Gastroesophageal sphincter (tissue), 4 donors: Measurements from ENCODE around the gene TAF10. TPM values are rescaled to one million over a fixed set of nuclear protein-coding genes. Genes with fewer than 3 reads are reported as not detected.

Source experiments
- ATAC-seq: fragments of 150-250 bp; one replicate; pipeline ENCODE4 v1.9.1; 2016; ENCODE audit warnings: mild to moderate bottlenecking, moderate library complexity
- H3K27ac ChIP-seq, 4 donors: fragments of 200-600 bp; sonication (generic) in 3 of 4; 1 replicate in 3 of 4; 2 replicates in 1 of 4; pipeline ENCODE4 v1.5.1; 2016 to 2019
- H3K27me3 ChIP-seq: fragments of 200-600 bp; sonication (generic); one replicate; pipeline ENCODE4 v1.5.1; 2019
- H3K36me3 ChIP-seq, 2 donors: fragments of 200-600 bp; sonication (generic); one replicate each; pipeline ENCODE4 v1.5.1; 2019; ENCODE audit warnings: control low read depth in 1 of 2
- H3K4me1 ChIP-seq, 3 donors: fragments of 200-600 bp; sonication (generic); 1 replicate in 2 of 3; 2 replicates in 1 of 3; pipeline ENCODE4 v1.5.1; 2016 to 2019; ENCODE audit warnings: control low read depth in 2 of 3
- H3K4me3 ChIP-seq, 2 donors: fragments of 200-600 bp; sonication (generic); one replicate each; pipeline ENCODE4 v1.5.1; 2019; ENCODE audit warnings: mild to moderate bottlenecking in 1 of 2, moderate library complexity in 1 of 2
- H3K9me3 ChIP-seq, 3 donors: fragments of 200-600 bp; sonication (generic); one replicate each; pipeline ENCODE4 v1.5.1; 2017 to 2019; ENCODE audit warnings: control low read depth in 2 of 3
- CTCF ChIP-seq, 4 experiments: fragments of 200-600 bp in 2 of 4; fragments of 450-650 bp in 2 of 4; sonication (generic) in 1 of 4; IDR thresholded peaks; one replicate each; pipeline ENCODE4 v1.5.1; 2017 to 2019; ENCODE audit warnings: antibody characterized with exemption in 4 of 4, mild to moderate bottlenecking in 2 of 4, moderate library complexity in 2 of 4
- EP300 ChIP-seq: sonication (generic); formaldehyde crosslinking; IDR thresholded peaks from one replicate; pipeline ENCODE4 v1.6.1; 2017; ENCODE audit warnings: antibody characterized with exemption, mild to moderate bottlenecking
- POLR2A ChIP-seq, 2 donors: fragments of 450-650 bp; IDR thresholded peaks; one replicate each; pipeline ENCODE4 v1.6.1; 2017; ENCODE audit warnings: antibody characterized with exemption in 2 of 2, mild to moderate bottlenecking in 2 of 2, moderate library complexity in 1 of 2
- POLR2AphosphoS5 ChIP-seq: sonication (generic); formaldehyde crosslinking; IDR thresholded peaks from one replicate; pipeline ENCODE4 v1.6.1; 2017; ENCODE audit warnings: antibody characterized with exemption
- WGBS, 2 donors: methylation state at CpG; one replicate each; pipeline ENCODE4 v1.1.5; 2018; ENCODE audit warnings: low coverage in 1 of 2; 5-methylcytosine and 5-hydroxymethylcytosine counted together
- total RNA-seq, 4 donors: library from RNA; depleted of rRNA; stranded (reverse); fragments of >200 nt; gene quantifications; one replicate each; pipeline ENCODE4 v1.1.0, GENCODE V29; 2016

TAF10 gene
- total RNA-seq, 4 donors from 2014 or later = 21.7 to 41.1 (median 35.4) TPM

- no peak overlapping the region for H3K27ac ChIP-seq
- 79 to 90% methylated on average over 5 to 7 of the region's 7 CpGs for WGBS, 2 donors
- no peak for ATAC-seq
- TF ChIP-seq EP300 (no peak), POLR2AphosphoS5 (no peak), CTCF (IDR thresholded peaks at IDR 0.05) (no peak), POLR2A (IDR thresholded peaks at IDR 0.05) (no peak)
- no peak overlapping the region for H3K4me3 ChIP-seq
- peaks cover 0 to 27% of the 10 kb centered on the region in 2 donors for H3K36me3 ChIP-seq
- no peaks in the 10 kb centered on the region for H3K27me3 ChIP-seq
- H3K9me3 ChIP-seq = no peaks in the 10 kb centered on the region
- H3K4me1 ChIP-seq = peaks cover 7 to 62% (median 36%) of the 10 kb centered on the region in 3 donors
Observed at GRCh38 chr11:6642957-6643356, 30.9 kb upstream of the TAF10 start.

GRCh38 chr11:6640985-6641701 is 29.1 kb upstream of the TAF10 start:
- TF ChIP-seq POLR2AphosphoS5 (no peak), EP300 (no peak), POLR2A (IDR thresholded peaks at IDR 0.05) (no peak), CTCF (IDR thresholded peaks at IDR 0.05) (no peak)
- no peaks in the 10 kb centered on the region for H3K27me3 ChIP-seq
- whole genome bisulfite sequencing, 2 donors = no CpG with 5 or more reads among the region's 26 CpGs
- peaks cover 7 to 62% (median 29%) of the 10 kb centered on the region in 3 donors for H3K4me1 ChIP-seq
- no peak for ATAC-seq
- no peaks in the 10 kb centered on the region for H3K9me3 ChIP-seq
- H3K36me3 ChIP-seq = peaks cover 0 to 27% of the 10 kb centered on the region in 2 donors
- no peak overlapping the region for H3K27ac ChIP-seq
- H3K4me3 ChIP-seq = no peak overlapping the region

GRCh38 chr11:6640036-6640984 is 28.3 kb upstream of the TAF10 start:
- peaks cover 0 to 27% of the 10 kb centered on the region in 2 donors for H3K36me3 ChIP-seq
- no peak overlapping the region for H3K27ac ChIP-seq
- H3K27me3 ChIP-seq = no peaks in the 10 kb centered on the region
- WGBS, 2 donors = 89 to 97% methylated on average over 5 to 6 of the region's 36 CpGs
- ATAC-seq = no peak
- TF ChIP-seq POLR2A (IDR thresholded peaks at IDR 0.05) (no peak), EP300 (no peak), POLR2AphosphoS5 (no peak), CTCF (IDR thresholded peaks at IDR 0.05) (no peak)
- no peak overlapping the region for H3K4me3 ChIP-seq
- peaks cover 7 to 62% (median 33%) of the 10 kb centered on the region in 3 donors for H3K4me1 ChIP-seq
- no peaks in the 10 kb centered on the region for H3K9me3 ChIP-seq

GRCh38 chr11:6638429-6638828 is 26.4 kb upstream of the TAF10 start:
- H3K9me3 ChIP-seq = no peaks in the 10 kb centered on the region
- no peak overlapping the region for H3K4me3 ChIP-seq
- peaks cover 7 to 73% (median 41%) of the 10 kb centered on the region in 3 donors for H3K4me1 ChIP-seq
- peak overlapping the region in 3 of 4 donors; percentile 25 to 74 (median 68) for H3K27ac ChIP-seq
- ATAC-seq = no peak
- WGBS, 2 donors = 48 to 58% methylated on average over 3 to 4 of the region's 4 CpGs
- peaks cover 0 to 26% of the 10 kb centered on the region in 2 donors for H3K36me3 ChIP-seq
- no peaks in the 10 kb centered on the region for H3K27me3 ChIP-seq
- TF ChIP-seq POLR2AphosphoS5 = no peak

GRCh38 chr11:6637871-6638270 is 25.9 kb upstream of the TAF10 start:
- Histone ChIP-seq H3K4me3 (no peak overlapping the region), H3K27me3 (no peaks in the 10 kb centered on the region), H3K9me3 (no peaks in the 10 kb centered on the region), H3K36me3 (peaks cover 0 to 32% of the 10 kb centered on the region in 2 donors), H3K4me1 (peaks cover 7 to 78% (median 41%) of the 10 kb centered on the region in 3 donors), H3K27ac (peak overlapping the region; percentile 25 to 74 (median 47))
- TF ChIP-seq CTCF (IDR thresholded peaks at IDR 0.05) (no peak), POLR2A (IDR thresholded peaks at IDR 0.05) (no peak), POLR2AphosphoS5 (peak; percentile 55)
- WGBS, 2 donors = 6 to 20% methylated on average over 1 to 3 of the region's 3 CpGs
- ATAC-seq = peak; percentile 74
